A549 (cell line): ENCODE data around the gene SPTLC2. TPM values are rescaled to one million over a fixed set of nuclear protein-coding genes. Genes with fewer than 3 reads are reported as not detected.

Experiments used
- ATAC-seq, 2 experiments: fragments of 200-7000 bp in 1 of 2; fragments of >200 bp in 1 of 2; cut with Nextera tagmentation in 1 of 2; cut with Tn5 transposase in 1 of 2; 3 replicates each; pipeline versions ENCODE4 v1.8.0 to v1.9.1; 2018 to 2020; ENCODE audit warnings: mild to moderate bottlenecking in 1 of 2, moderate library complexity in 1 of 2
- CTCF ChIA-PET: fragments of 300-600 bp; sonication (Branson Sonifier 250); formaldehyde crosslinking; extraction: SDS; loops from one replicate; lab custom pipeline; 2021; ENCODE audit warnings: antibody characterized with exemption, inconsistent platforms; lab: Yijun Ruan, JAX
- POLR2A ChIA-PET: fragments of 350-600 bp; formaldehyde crosslinking; extraction: SDS; loops from one replicate; lab custom pipeline; 2021; ENCODE audit warnings: antibody characterized with exemption, inconsistent platforms; lab: Yijun Ruan, JAX
- DNase-seq, 2 experiments: peaks; one replicate each; pipeline versions ENCODE4 v3.0.0 to v3.0.0-alpha.2; 2011 to 2016; ENCODE audit warnings: low read depth in 1 of 2, low spot score in 1 of 2
- FAIRE-seq: peaks from 2 replicates; lab custom pipeline; 2011; peaks lifted over from hg19 to GRCh38; lab: Jason Lieb, UNC
- H3K27ac ChIP-seq, 2 experiments: fragments of >200 bp; sonication (Bioruptor Twin); formaldehyde crosslinking; 3 replicates each; pipeline ENCODE4 v1.5.1; 2016 to 2017
- H3K4me1 ChIP-seq: fragments of >200 bp; sonication (Bioruptor Twin); formaldehyde crosslinking; 3 replicates; pipeline ENCODE4 v1.6.1; 2016
- H3K4me2 ChIP-seq: fragments of >200 bp; sonication (Bioruptor Twin); formaldehyde crosslinking; 3 replicates; pipeline ENCODE4 v1.6.1; 2016
- H3K4me3 ChIP-seq: fragments of >200 bp; sonication (Bioruptor Twin); formaldehyde crosslinking; 3 replicates; pipeline ENCODE4 v1.5.1; 2016
- H3K9me3 ChIP-seq: fragments of >200 bp; sonication (Bioruptor Twin); formaldehyde crosslinking; 3 replicates; pipeline ENCODE4 v1.6.1; 2016
- BCL3 ChIP-seq: fragments of >200 bp; sonication (Bioruptor Twin); formaldehyde crosslinking; IDR thresholded peaks from 3 replicates; pipeline ENCODE4 v1.6.1; 2016
- BHLHE40 ChIP-seq: IDR thresholded peaks from 2 replicates; pipeline ENCODE4 v1.6.1; 2012; ENCODE audit warnings: low read depth, low read length, inconsistent platforms
- E2F6 ChIP-seq: IDR thresholded peaks from 2 replicates; pipeline ENCODE4 v1.6.1; 2012; ENCODE audit warnings: low read depth, borderline replicate concordance
- EHF ChIP-seq: fragments of 250-450 bp; sonication (Bioruptor Pico); IDR thresholded peaks from 2 replicates; pipeline ENCODE4 v1.5.0; 2020; ENCODE audit warnings: mild to moderate bottlenecking
- ESRRA ChIP-seq: fragments of 150-350 bp; IDR thresholded peaks from 2 replicates; pipeline ENCODE4 v1.6.1; 2014; ENCODE audit warnings: mild to moderate bottlenecking, low read length, borderline replicate concordance
- HDAC2 ChIP-seq: fragments of 200-600 bp; sonication (generic); IDR thresholded peaks from 2 replicates; pipeline ENCODE4 v1.6.1; 2016
- HEYL ChIP-seq: fragments of 250-450 bp; sonication (Bioruptor Pico); IDR thresholded peaks from 2 replicates; pipeline ENCODE4 v1.8.0; 2021; ENCODE audit warnings: mild to moderate bottlenecking, moderate library complexity
- HMGXB4 ChIP-seq: fragments of 250-450 bp; sonication (Bioruptor Pico); IDR thresholded peaks from 2 replicates; pipeline ENCODE4 v1.5.0; 2021; ENCODE audit warnings: mild to moderate bottlenecking, moderate library complexity, borderline replicate concordance
- HOXA7 ChIP-seq: fragments of 250-450 bp; sonication (Bioruptor Pico); IDR thresholded peaks from 2 replicates; pipeline ENCODE4 v1.5.0; 2020; ENCODE audit warnings: mild to moderate bottlenecking, moderate library complexity
- PBX3 ChIP-seq: IDR thresholded peaks from 2 replicates; pipeline ENCODE4 v1.6.1; 2012
- PHF8 ChIP-seq: fragments of 200-600 bp; sonication (generic); IDR thresholded peaks from 2 replicates; pipeline ENCODE4 v1.6.1; 2016; ENCODE audit warnings: low read depth, mild to moderate bottlenecking, antibody characterized with exemption, moderate library complexity, borderline replicate concordance
- POLR2AphosphoS2 ChIP-seq: conservative IDR thresholded peaks from 2 replicates; pipeline ENCODE4 v1.6.1; 2012; ENCODE audit warnings: low read length, improper control_type of control experiment, inconsistent platforms
- RAD21 ChIP-seq, 2 experiments: fragments of >200 bp in 1 of 2; sonication (Bioruptor Twin) in 1 of 2; formaldehyde crosslinking in 1 of 2; IDR thresholded peaks in 1 of 2; conservative IDR thresholded peaks in 1 of 2; 2 replicates in 1 of 2; 3 replicates in 1 of 2; pipeline ENCODE4 v1.6.1; 2012 to 2018; ENCODE audit warnings: inconsistent platforms in 1 of 2
- REST ChIP-seq: fragments of 200-600 bp; sonication (generic); IDR thresholded peaks from 2 replicates; pipeline ENCODE4 v1.6.1; 2016; ENCODE audit warnings: antibody characterized with exemption, mild to moderate bottlenecking, moderate library complexity
- RFX5 ChIP-seq: fragments of 450-650 bp; IDR thresholded peaks from 2 replicates; pipeline ENCODE4 v1.7.1; 2014; ENCODE audit warnings: antibody characterized with exemption, mild to moderate bottlenecking, moderate library complexity
- TP53 ChIP-seq: fragments of 250-450 bp; sonication (Bioruptor Pico); IDR thresholded peaks from 2 replicates; pipeline ENCODE4 v1.5.0; 2021; ENCODE audit warnings: mild to moderate bottlenecking, moderate library complexity
- ZFP36 ChIP-seq: fragments of 450-650 bp; IDR thresholded peaks from 2 replicates; pipeline ENCODE4 v1.6.1; 2014; ENCODE audit warnings: borderline replicate concordance; ENCODE audit not compliant: partially characterized antibody
- WGBS: methylation state at CpG from one replicate; pipeline ENCODE4 v1.1.6; 2017; ENCODE audit errors: missing lambda C conversion rate; 5-methylcytosine and 5-hydroxymethylcytosine counted together
- polyA plus RNA-seq, 4 experiments: library from polyadenylated mRNA; depleted of rRNA in 3 of 4; stranded (reverse); fragments of >200 nt; fragmentation: RNase III in 1 of 4; extraction: RNeasy Plus Mini Kit Qiagen cat#74134 plus additional on column Dnase treatment in 1 of 4; gene quantifications; 2 replicates in 3 of 4; 3 replicates in 1 of 4; pipeline ENCODE4 v1.2.3, GENCODE V29; 2011 to 2017

The SPTLC2 gene
- polyA plus RNA-seq, 2 of the 4 experiments (the other 2 are of a cell fraction) = 17.2 to 30.9 TPM

- Histone ChIP-seq H3K9me3 (no peaks in the 10 kb centered on the region; the same call in 2 of the 3 replicates), H3K27ac (no peak overlapping the region), H3K4me1 (peaks cover 15% of the 10 kb centered on the region), H3K4me2 (no peak overlapping the region), H3K4me3 (no peak overlapping the region)
- no peak for ATAC-seq
- DNase-seq = no peak
- TF ChIP-seq REST = no peak
- TF ChIP-seq E2F6 = no peak
- no peak for TF ChIP-seq RFX5
- no peak for TF ChIP-seq PHF8
- TF ChIP-seq TP53 (CRISPR knock-in tag) = no peak
- no peak for TF ChIP-seq HMGXB4 (CRISPR knock-in tag)
- TF ChIP-seq ESRRA = no peak
- no peak for TF ChIP-seq ZFP36
- no peak for TF ChIP-seq HEYL (CRISPR knock-in tag)
- TF ChIP-seq BCL3 = no peak
- TF ChIP-seq PBX3 = no peak
- no peak for TF ChIP-seq EHF
- no peak for TF ChIP-seq BHLHE40
- no peak for FAIRE-seq
- CTCF ChIA-PET = interaction anchor here (0.9 kb wide), 1 partner anchor 39 kb away, joined by 8 read pairs; no protein-coding TSS in a partner anchor
- 65% methylated on average over 4 of the region's 4 CpGs for WGBS
- POLR2A ChIA-PET = no interaction called here
Measured at GRCh38 chr14:77505031-77505430, 111.4 kb downstream of the SPTLC2 start.

- ATAC-seq (no peak), DNase-seq (no peak), FAIRE-seq (no peak)
- Histone ChIP-seq H3K4me2 (no peak overlapping the region), H3K4me3 (no peak overlapping the region), H3K27ac (no peak overlapping the region), H3K9me3 (no peaks in the 10 kb centered on the region; the same call in 2 of the 3 replicates), H3K4me1 (peaks cover 8% of the 10 kb centered on the region)
- CTCF ChIA-PET = no interaction called here
- WGBS = 94% methylated on average over 5 of the region's 5 CpGs
- POLR2A ChIA-PET = no interaction called here
- no peak for TF ChIP-seq POLR2AphosphoS2
- 0 out of 2 replicates have a peak, but pooled peaks have one; percentile 21 for TF ChIP-seq HDAC2
- TF ChIP-seq RAD21 (conservative IDR thresholded peaks at IDR 0.05 in 1 of 2, IDR thresholded peaks at IDR 0.05 in 1 of 2) = no peak
- no peak for TF ChIP-seq HOXA7 (CRISPR knock-in tag)
Measured at GRCh38 chr14:77503138-77503537, 113.3 kb downstream of the SPTLC2 start.
